KMS-11 (cell line): ENCODE measurements around the gene PLA2G4E.

Experiments used
- H2AFZ ChIP-seq: fragments of 200-600 bp; sonication (generic); 2 replicates; pipeline ENCODE4 v1.6.1; 2016; ENCODE audit warnings: antibody characterized with exemption, mixed run types, low read depth
- H3K27ac ChIP-seq: fragments of 200-600 bp; sonication (generic); 2 replicates; pipeline ENCODE4 v1.6.1; 2016; ENCODE audit warnings: mild to moderate bottlenecking, mixed run types
- H3K27me3 ChIP-seq: fragments of 200-600 bp; sonication (generic); 2 replicates; pipeline ENCODE4 v1.6.1; 2017; ENCODE audit warnings: mild to moderate bottlenecking, low read depth, mixed run types, moderate library complexity; ENCODE audit not compliant: insufficient read depth
- H3K36me3 ChIP-seq: fragments of 200-600 bp; sonication (generic); 2 replicates; pipeline ENCODE4 v1.6.1; 2017; ENCODE audit warnings: mild to moderate bottlenecking, mixed run types; ENCODE audit not compliant: insufficient read depth
- H3K4me1 ChIP-seq: fragments of 200-600 bp; sonication (generic); 2 replicates; pipeline ENCODE4 v1.6.1; 2016; ENCODE audit warnings: mild to moderate bottlenecking, low read depth, mixed run types; ENCODE audit not compliant: poor library complexity, severe bottlenecking
- H3K4me2 ChIP-seq: fragments of 200-600 bp; sonication (generic); 2 replicates; pipeline ENCODE4 v1.7.0; 2016; ENCODE audit warnings: mild to moderate bottlenecking, mixed run types
- H3K4me3 ChIP-seq: fragments of 200-600 bp; sonication (generic); IDR thresholded peaks from 2 replicates; pipeline ENCODE4 v1.6.1; 2017; ENCODE audit warnings: low read depth, low read length, mixed read lengths; ENCODE audit not compliant: insufficient read depth
- H3K79me2 ChIP-seq: fragments of 200-600 bp; sonication (generic); 2 replicates; pipeline ENCODE4 v1.6.1; 2016; ENCODE audit warnings: low read depth, mixed run types; ENCODE audit not compliant: insufficient read depth
- H3K9ac ChIP-seq: fragments of 200-600 bp; sonication (generic); 2 replicates; pipeline ENCODE4 v1.6.1; 2016; ENCODE audit warnings: mild to moderate bottlenecking, mixed run types
- H4K20me1 ChIP-seq: fragments of 200-600 bp; sonication (generic); 2 replicates; pipeline ENCODE4 v1.6.1; 2016; ENCODE audit warnings: mild to moderate bottlenecking, mixed run types; ENCODE audit not compliant: insufficient read depth
- TF ChIP-seq, protein P1 (sequence below): fragments of 200-600 bp; sonication (generic); conservative IDR thresholded peaks from 2 replicates; pipeline ENCODE4 v1.6.1; 2017; ENCODE audit warnings: low read depth, mild to moderate bottlenecking, antibody characterized with exemption, low read length, moderate library complexity, mixed read lengths

Gene PLA2G4E

DNA sequence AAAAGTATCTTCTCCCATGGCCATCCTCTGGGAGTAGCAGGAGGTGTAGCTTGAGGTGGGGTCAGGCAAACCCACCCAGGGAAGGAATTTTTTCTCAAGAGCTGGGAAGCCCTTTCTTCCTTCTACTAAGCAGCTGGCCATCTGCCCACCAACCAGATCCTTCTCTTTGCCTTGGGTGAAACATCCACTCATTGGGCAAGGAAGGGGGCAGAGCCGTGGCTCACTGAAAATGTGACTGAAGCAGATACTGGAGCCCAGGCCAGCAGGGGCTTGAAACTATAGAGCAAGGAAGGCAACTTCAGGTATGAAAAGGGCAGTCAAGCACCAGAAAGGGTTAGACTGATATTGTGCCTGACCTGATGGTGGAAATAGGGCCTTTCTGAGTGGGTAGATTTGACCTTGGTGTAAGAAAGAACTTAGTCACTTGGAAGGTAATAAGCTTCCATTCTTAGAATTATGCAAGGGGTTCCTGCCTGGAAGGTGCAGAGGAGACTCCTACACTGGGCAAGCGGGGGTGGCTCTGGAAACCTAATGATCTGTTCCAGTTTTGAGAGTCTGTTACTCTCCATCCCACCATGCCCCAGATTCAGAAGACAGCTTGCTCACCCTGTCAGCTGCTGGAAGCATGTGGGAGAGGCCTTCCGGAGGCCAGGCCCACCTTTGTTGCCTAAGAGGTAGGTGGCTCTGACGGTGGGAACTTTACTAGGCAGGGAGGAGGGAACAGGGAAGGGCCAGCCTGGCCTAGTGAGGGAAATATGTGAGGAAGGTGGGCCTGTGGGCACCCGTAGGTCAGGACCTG is 22.0 kb upstream of the PLA2G4E start:
- no peaks in the 10 kb centered on the region for H3K79me2 ChIP-seq
- TF ChIP-seq, protein P1, sequence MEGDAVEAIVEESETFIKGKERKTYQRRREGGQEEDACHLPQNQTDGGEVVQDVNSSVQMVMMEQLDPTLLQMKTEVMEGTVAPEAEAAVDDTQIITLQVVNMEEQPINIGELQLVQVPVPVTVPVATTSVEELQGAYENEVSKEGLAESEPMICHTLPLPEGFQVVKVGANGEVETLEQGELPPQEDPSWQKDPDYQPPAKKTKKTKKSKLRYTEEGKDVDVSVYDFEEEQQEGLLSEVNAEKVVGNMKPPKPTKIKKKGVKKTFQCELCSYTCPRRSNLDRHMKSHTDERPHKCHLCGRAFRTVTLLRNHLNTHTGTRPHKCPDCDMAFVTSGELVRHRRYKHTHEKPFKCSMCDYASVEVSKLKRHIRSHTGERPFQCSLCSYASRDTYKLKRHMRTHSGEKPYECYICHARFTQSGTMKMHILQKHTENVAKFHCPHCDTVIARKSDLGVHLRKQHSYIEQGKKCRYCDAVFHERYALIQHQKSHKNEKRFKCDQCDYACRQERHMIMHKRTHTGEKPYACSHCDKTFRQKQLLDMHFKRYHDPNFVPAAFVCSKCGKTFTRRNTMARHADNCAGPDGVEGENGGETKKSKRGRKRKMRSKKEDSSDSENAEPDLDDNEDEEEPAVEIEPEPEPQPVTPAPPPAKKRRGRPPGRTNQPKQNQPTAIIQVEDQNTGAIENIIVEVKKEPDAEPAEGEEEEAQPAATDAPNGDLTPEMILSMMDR = no peak
- no peak overlapping the region for H3K9ac ChIP-seq
- no peak overlapping the region for H3K4me3 ChIP-seq
- no peaks in the 10 kb centered on the region for H3K4me1 ChIP-seq
- no peaks in the 10 kb centered on the region for H3K27me3 ChIP-seq
- no peaks in the 10 kb centered on the region for H3K36me3 ChIP-seq
- H2AFZ ChIP-seq = no peak overlapping the region
- no peak overlapping the region for H3K4me2 ChIP-seq
- H4K20me1 ChIP-seq = no peaks in the 10 kb centered on the region
- H3K27ac ChIP-seq = no peak overlapping the region

DNA sequence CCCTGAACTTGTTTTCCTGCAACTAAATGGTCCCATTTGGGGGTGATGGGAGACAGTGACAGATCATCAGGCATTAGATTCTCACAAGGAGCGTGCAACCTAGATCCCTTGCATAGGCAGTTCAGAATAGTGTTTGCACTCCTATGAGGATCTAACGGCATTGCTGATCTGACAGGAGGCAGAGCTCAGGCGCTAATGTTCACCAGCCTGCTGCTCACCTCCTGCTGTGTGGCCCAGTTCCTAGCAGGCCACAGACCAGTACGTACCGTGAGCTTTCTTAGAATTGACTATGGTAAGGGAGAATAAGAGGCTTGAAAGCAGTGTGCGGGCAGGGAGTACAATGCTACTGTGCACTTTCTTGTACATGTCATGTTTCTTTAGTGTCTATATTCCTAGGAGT is 17.6 kb upstream of the PLA2G4E start:
- TF ChIP-seq, protein P1 = no peak
- Histone ChIP-seq H3K27ac (no peak overlapping the region), H3K4me2 (no peak overlapping the region), H3K79me2 (no peaks in the 10 kb centered on the region), H3K36me3 (no peaks in the 10 kb centered on the region), H3K4me1 (no peaks in the 10 kb centered on the region), H2AFZ (no peak overlapping the region), H4K20me1 (no peaks in the 10 kb centered on the region), H3K27me3 (no peaks in the 10 kb centered on the region), H3K9ac (no peak overlapping the region), H3K4me3 (no peak overlapping the region)

DNA sequence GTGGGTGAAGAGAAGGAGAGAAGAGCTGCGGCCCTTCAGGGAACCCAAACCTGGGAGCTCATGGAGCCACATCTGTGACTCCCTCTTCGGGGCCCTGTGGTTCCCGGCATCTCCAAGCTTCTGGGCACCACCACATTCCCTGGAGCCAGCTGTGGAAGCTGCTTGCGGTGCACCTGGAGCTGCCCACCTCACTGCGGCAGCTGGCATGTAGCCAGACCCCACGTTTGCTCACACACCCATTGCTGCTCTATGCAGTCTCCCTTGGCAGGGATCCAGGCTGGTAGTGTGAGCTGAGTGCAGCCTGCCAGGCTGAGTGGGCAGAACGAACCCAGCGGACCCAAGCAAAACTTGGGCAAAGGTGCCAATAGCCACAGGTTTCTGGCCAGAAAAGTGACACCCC is 16.8 kb upstream of the PLA2G4E start:
- H4K20me1 ChIP-seq = no peaks in the 10 kb centered on the region

DNA sequence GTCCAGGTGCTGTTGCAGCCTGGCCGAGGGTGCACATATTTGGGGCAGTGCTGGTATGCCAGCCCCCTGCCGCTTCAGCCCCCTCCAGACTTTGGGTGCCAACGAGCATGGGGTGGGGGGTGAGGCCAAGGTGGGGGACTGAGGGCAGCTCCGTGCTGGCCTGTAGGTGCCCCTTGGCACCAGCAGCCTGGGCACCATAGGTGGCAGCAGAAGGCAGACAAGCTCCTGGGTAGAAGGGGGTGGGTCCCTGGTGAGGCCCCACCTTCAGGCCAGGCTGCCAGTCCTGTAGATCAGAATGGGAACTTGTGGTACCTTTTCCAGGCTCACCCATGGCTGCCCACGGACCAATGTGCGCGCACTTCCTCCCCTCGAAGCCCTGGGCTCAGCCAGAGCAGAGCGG is 16.1 kb upstream of the PLA2G4E start:
- H4K20me1 ChIP-seq = no peaks in the 10 kb centered on the region
- no peak overlapping the region for H3K4me2 ChIP-seq
- no peak overlapping the region for H3K4me3 ChIP-seq
- H3K4me1 ChIP-seq = no peaks in the 10 kb centered on the region
- H3K9ac ChIP-seq = no peak overlapping the region
- TF ChIP-seq, protein P1 = no peak
- H3K27me3 ChIP-seq = no peaks in the 10 kb centered on the region
- H2AFZ ChIP-seq = no peak overlapping the region
- no peaks in the 10 kb centered on the region for H3K79me2 ChIP-seq
- no peak overlapping the region for H3K27ac ChIP-seq
- H3K36me3 ChIP-seq = no peaks in the 10 kb centered on the region

More for the DNA sequence above, 16.8 kb upstream of the PLA2G4E start:
- Histone ChIP-seq H2AFZ (no peak overlapping the region), H3K79me2 (no peaks in the 10 kb centered on the region), H3K4me1 (no peaks in the 10 kb centered on the region), H3K4me3 (no peak overlapping the region), H3K9ac (no peak overlapping the region), H3K27ac (no peak overlapping the region), H3K27me3 (no peaks in the 10 kb centered on the region), H3K4me2 (no peak overlapping the region), H3K36me3 (no peaks in the 10 kb centered on the region)
- TF ChIP-seq, protein P1 = no peak
